ENCODE results near the gene TENM3.
"Not testable (repeated sequence)": the region's sequence is repeated elsewhere in the genome, so short reads cannot be mapped to it uniquely, and the experiment has no call there.

Gene TENM3

DNA sequence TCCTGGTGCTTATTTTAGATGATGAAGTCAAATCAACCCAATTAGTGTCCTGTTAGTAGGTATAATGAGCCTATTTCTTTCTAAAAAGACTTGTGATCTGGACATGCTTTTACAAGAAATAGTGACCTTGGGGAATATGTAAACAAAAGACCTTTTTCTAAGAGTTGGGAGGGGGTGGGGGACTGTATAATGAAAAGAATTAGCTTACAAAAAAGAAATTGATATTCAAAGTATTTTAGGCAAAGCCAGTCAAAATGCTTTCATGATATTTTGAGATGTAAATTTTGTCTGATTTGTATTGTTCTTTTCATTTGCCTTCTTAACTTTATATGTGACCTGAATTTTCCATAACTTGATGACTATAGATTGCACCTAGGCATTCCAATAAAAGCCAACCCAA, 559.4 kb downstream of the TENM3 start:
- no peak for DNase-seq

DNA sequence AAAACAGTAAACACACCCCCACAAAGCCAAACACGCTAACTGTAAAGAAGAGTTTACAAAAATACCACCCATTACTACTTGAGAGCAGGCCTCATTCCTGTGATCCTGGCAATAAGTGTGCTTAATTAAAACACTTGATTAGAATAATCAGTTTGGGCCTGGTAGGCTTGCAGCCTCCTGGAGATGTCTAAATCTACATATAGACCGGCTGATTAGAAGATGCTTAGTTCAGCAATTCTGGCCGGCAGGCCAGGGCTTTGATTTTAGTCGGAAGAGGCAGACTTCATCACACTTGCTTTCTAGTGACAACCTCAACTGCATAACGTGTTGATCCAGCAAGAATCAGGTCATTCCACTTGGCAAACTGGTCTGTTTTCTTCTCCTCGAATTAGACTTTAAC, 560.0 kb downstream of the TENM3 start:
- DNase-seq, result no peak

DNA sequence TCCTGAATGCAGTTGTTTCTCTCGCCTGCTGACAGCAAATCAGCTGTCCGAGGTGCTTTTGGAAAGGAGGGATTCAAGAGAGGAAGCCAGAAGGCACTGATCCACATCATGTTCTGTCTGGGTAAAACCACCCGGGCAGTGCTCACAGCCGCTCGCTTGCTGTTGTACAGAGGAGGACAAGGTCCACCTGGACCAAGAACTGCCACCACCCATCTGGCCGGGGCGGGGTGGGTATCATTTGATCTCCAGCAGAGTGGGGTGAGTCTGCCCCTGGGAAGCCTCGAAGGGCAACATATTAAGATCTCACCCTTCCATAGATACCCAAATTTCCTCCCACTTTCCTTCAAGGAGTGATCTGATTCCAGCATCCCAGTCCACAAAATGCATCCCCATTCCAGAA, 560.9 kb downstream of the TENM3 start:
- DNase-seq, result no peak

DNA sequence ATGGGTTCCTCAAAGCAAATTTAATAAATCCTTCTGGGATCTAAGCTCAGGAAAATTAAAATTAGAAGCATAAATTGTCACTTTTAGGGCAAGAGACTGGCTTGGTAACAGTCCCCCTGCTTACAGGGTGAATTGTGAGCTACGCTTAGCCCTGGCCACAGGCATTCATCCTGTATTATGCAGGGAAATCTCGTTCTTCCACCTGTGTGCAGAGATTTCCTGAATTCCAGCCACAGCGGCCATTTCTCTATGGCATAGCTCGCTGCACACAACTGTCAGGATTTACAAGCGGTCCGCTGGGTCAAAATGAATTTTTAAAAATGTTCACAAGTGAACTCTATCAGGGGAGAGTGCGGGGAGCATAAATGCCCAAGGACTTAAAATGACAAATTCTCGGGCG, 562.1 kb downstream of the TENM3 start:
- DNase-seq, result no peak

DNA sequence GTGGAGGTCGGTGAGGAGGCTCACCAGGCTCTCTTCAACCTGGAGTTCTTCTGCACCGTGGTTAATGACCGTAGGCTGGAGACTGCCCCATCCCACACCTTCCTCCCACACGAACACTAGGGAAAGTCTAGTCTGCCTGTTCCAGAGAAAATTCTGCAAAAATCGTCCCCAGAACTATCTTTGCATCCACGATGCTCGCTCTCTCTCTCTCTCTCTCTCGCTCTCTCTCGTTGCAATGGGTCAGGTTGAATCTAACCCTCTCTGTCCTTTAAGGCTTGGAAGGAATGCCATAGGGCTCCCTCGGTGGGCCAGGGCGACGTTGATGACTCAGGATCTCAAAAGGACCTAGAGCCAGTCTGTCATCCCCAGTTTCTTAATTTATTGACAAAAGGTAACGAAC, 562.5 kb downstream of the TENM3 start:
- no peak for DNase-seq

DNA sequence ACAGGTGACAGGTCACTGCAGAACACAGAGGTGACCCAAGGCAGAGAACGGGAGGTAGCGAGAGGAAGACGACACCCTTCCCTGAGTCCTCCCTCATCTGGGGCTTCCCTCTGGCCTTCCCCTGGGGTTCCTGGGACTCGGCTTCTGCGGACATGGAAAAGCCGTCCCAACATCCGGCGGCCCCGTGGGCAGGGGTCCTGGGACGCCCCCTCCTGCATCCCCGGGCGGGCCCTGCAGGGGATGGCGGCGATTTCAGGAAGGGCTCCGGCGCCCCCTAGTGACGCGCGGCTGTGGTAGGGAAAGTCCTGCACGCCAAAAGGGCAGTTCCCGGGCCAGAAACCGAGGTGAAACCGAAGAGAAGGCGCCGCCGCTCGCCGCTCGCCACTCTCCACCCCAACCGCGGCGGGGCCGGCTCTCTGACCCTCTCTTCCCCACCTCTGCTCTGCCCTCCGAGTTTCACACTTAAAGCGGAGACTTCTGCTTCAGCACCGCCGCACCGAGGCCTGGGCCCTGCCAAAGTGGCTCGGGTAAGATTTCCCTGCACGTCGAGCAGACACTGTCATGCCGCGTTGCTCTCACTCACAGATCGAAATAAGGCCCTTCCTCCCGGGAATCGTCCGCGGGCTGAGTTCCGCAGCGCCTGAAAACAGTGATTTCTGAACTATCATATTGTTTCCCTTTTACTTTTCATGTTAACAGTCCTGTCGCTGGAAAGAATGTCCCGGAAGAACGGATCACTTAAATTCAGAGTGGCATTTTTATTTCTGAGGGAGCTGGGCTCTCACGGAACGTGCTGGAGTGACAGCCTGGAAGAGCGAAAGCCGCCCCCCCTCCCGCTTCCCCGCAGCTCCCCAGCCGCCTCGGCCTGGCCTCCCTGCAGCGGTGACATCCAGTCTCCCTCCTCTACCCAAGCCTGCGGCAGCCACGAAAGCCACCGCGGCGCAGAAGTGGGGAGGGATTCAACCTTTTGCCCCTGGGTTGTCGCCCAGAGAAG, 563.4 kb downstream of the TENM3 start:
- peak; percentile 57 for DNase-seq

DNA sequence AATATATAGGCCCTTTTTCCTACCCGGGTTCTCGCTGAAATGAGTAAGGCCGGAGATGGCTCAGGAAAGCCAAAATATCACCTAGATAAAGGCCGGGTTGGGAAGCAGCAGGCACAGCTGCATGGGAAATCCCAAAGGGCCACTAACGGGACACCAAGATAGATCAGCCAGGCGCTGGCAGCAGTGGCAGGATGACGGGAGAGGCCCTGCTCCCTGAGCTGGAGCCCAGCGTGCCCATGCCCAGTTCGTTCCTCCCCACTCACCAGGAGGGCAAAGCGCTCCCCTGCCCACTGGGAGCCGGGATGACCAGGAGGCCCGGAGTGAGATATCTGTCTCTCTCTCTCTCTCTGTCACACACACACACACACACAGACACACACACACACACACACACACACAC, 564.1 kb downstream of the TENM3 start:
- no peak for DNase-seq

DNA sequence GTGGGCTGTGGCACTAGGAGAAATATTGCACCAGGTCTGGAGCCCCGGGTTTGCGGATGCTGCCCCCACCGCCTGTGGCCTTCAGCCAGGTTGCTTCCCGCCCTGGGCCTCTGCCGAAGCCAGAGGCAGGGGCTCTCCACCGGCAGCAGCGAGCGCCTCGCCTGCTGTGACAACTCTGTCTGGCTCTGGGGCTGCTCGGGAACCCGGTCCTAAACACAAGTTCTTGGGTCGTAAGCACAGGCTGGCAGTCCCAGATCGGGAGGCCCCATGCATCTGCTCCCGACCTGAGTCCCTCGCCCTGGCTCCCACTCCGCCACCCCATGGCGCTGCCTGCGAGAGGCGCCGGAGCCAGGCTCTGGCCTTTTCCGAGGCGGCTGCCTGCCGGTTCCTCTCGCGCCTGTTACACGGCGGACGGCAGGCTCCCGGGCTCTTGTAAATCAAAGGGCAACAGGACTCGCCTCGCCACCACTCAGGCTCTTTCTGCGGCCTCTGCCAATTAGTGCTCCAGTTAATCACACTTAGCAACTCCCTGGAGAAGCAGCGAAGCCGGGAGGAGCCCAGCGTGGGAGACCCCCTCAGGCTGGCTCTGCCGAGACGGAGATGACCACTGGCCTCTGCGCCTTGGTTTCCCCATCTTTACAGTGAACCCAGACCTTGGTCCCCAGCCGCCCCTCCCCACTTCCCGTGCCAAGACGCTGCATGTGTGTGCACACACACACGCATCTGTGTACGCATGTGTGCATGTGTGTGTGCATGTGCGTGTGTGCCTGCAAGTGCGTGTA, 564.8 kb downstream of the TENM3 start:
- DNase-seq, result no peak

DNA sequence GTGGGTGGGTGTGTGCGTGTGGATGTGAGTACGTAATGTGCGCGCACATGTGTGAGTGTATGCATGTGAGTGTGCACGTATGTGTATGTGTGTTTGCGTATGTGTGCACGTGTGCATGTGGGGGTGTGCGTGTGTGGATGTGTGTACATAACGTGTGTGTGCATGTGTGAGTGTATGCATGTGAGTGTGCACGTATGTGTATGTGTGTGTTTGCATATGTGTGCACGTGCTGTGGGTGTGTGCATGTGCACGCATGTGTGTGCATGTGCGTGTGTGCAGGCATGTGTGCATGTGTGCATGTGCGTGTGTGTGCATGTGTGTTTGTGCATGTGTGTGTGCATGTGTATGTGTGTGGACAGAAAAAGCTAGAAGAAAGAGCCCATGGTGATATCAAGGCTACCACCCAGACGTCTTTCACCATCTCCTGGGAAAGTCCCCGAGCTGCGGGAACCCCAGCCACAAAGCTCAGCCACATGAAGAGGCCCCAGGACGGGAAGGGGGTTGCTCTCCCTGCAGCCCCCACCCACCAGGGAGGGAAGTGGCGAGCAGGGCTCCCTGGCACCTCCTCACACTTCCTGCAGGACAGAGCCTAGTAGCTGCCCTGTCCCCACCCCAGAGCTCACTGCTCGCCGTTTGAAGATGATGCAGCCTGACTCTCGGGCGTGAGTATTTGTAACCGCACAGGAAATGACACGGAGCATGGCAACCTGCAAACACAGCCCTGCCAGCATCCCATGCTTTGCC, 565.6 kb downstream of the TENM3 start:
- DNase-seq, result peak; percentile 28

DNA sequence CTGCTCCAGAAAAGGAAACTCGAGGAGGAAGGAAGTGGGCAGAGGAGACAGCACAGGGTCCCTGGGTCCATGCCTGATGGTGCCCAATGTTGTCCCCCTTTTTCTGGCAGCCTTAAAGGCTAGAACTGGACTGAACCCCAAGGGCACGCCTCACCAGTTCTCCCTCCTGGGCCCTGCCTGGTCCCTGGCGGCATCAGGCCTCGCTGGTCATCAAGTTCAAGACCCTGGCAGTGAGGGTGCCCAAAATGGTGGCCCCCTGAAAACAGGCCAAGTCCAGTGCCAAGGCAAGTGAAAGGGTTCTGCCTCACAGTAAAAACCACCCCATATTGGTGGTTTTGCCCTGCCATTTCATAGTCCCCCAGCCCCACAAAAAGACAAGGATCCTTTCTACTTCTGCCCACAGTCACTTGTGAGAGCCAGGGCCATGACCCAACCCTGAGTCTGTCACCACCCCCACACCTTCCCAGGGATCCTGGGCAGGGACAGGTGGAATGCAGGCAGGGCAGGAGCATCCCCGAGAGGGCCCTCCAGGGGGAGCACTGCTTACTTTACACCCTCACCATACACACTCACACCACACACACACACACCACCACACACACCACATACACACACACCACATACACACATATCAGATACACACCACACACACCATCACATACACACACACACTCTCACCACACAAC, 566.4 kb downstream of the TENM3 start:
- DNase-seq, result peak; percentile 7

DNA sequence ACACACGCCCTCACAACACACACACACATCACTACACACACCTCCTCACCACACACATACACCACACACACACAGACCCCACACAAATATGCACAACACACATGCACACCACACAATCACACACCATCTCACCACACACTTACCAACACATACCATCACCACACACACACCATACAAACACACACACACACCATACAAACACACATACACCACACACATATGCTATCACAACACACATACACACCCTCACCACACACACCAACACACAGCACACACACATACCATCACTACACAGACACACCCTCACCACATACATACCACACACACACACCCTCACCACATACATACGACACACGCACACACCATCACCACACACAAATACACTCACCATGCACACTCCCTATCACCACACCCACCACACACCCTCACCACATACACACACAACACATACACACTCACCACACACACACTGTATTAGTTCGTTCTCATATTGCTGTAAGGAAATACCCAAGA, 567.0 kb downstream of the TENM3 start:
- DNase-seq, result no peak

DNA sequence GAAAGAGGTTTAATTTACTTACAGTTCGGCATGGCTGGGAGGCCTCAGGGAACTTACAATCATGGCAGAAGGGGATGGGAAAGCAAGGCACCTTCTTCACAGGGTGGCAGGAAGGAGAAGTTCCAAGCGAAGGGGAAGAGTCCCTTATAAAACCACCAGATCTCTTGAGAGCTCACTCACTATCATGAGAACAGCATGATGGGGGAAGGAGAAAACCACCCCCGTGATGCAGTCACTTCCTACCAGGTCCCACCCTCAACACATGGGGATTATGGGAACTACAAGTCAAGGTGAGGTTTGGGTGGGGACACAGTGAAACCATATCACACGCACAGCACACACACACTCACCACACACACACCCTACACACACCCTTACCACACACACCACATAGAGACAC, 569.7 kb downstream of the TENM3 start:
- DNase-seq, result no peak

DNA sequence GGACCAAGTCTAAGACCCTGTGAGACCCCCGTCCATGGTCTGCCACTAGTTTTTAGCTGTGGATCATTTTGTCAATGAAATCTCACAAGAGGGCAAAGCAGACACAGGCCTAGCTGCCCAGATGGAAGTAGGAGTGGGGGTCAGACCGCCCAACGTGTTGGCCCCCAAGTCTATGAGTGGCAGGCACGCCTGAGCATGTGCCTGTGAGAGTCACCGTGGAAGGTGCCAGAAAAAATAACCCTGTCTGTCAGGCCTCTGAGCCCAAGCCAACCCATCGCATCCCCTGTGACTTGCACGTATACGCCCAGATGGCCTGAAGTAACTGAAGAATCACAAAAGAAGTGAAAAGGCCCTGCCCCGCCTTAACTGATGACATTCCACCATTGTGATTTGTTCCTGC, 570.9 kb downstream of the TENM3 start:
- DNase-seq, result not testable (repeated sequence)

DNA sequence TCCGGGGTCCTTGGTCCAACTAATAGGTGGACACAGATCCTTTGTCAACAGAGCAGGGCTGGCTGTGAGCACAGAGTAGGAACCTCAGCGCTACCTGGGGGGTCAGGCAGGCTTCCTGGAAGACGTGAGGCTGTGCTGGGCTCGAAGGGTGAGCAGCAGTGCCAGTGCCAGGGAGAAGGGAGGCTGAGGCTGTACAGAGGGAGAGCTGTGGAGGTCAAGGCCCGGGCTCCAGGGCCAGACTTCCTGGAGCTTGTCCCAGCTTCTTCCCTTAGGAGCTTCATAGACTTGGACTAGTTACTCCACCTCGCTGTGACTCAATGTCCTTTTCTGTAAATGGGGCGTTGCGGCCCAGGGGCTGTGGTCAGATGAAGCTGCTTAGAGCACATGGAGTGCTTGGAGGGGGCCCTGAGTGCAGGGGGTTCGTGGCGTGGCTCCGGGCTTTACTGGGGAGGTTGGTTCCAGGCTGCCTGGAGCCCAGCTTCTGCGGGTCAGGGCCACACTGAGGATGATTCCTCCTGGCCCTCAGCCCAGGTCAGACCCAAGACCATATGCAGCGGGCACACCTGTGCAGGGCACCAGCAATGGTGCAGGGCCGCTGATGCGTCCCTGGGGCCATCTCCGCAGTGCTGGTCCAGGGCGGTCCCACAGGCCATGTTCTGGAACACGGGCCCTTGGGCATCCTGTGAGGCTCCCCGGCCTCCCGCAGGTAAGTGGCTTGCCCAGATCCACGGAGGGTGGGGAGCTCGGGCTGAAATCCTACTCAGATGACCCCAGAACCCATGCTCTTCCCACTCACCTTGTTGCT, 575.9 kb downstream of the TENM3 start:
- DNase-seq, result no peak

DNA sequence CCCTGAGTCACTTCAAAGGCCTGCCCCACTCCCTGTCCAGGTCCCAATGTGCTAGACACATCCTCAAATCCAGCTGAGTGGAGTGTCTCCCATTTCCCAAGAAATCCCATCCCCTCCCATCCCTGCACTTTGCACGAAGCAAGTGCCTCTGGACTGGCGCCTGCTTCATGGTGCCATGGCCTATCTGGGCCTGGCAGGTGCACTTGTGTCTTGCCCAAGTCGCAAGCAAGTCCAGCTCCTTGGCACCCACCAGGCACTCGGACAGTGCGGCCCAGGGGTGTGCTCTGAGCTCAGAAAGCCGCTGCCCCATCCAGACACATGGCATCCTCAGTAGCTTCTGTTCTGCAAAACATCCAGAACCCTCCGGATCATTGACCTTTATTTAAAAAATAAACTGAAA, 576.5 kb downstream of the TENM3 start:
- no peak for DNase-seq

DNA sequence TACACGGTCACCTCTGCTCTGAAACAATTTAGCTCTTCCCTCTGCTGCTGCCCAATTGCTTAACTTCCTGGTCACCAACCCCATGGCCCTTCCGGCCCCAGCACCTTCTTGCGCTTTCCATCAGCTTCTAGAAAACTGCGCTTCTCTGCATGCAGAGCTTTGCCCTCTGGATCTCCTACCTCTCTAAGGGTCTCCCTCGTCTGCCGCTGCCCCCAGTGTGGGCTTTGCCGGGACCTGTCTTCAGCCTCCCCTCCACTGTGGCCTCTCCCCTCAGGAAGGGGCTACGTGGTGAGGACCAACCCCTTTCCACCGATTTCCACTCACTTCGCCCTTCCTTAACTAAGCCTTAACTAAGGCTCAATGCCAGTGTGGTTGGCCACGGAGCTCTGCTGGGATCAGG, 579.4 kb downstream of the TENM3 start:
- no peak for DNase-seq

DNA sequence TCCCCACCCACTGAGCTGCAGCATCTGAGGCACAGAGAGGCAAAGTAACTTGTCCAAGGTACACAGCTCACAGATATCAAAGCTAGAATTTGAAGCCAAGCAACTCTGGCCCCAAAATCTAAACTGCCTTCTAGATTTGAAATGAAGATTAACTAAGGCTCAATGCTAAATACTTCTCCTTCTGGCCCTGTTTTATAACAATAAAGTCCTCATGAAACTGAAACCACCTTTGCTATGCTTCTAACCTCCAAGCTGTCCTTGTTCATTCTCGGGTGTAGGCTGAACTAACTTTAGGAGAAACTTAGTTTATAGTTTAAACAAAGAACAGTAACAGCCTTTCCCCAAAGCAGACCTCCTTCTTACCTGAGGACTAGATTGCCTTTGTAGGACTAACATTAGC, 580.4 kb downstream of the TENM3 start:
- no peak for DNase-seq

DNA sequence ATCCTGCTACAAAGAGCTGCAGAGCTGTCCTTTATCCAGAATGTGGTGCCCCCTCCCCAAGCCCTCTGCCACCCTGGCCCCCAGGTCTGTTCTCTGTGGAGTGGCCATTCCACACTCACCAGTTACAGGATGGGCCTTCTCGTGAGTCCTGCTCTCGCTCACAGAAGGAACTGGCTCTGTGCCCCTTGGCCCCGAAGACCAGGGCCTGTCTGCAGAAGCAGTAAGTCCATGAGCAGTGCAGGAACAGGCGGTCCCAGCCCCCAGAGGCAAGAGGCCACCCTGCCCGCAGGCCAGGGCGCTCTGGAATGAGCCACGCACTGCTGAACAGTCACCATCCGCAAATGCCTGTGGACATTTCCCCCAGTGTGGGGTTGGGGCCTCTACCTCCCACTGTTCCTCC, 581.8 kb downstream of the TENM3 start:
- DNase-seq, result no peak

DNA sequence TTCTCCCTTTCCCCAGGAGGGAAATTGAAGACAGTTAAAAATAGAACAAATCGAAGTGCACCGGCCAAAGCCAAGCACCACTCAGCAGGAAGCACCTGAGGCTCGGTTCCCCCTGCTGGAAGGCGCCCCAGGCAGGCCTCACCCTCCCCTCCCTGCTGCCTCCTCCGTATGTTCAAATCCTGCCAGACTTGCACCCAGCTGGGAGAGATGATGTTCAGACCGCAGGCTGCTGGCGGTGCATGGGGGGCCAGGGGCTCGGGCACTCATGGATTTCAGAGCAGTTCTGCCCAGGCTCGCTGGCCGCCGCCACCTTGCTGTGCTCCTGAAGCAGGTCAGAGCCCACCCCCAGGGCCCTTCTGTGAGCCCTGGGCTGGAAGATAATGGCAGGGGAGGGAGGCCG, 582.6 kb downstream of the TENM3 start:
- no peak for DNase-seq

DNA sequence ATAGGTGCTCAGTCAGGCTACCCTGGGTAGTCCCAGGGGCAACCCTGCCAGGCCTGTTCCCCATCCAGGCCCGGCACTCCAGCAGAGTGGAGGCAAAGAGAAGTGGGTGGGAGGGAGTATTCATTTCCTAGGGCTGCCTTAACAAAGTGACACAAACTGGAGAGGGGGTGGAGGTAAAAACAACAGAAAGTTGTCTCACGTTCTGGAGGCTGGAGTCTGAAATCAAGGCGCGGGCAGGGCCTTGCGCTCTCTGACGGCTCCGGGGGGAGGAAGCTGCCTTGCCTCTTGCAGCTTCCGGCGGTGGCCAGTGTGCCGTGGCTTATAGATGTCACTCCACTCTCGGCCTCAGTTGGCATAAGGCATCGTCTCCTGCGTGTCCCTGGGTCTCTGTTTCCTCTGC, 583.2 kb downstream of the TENM3 start:
- DNase-seq, result no peak

DNA sequence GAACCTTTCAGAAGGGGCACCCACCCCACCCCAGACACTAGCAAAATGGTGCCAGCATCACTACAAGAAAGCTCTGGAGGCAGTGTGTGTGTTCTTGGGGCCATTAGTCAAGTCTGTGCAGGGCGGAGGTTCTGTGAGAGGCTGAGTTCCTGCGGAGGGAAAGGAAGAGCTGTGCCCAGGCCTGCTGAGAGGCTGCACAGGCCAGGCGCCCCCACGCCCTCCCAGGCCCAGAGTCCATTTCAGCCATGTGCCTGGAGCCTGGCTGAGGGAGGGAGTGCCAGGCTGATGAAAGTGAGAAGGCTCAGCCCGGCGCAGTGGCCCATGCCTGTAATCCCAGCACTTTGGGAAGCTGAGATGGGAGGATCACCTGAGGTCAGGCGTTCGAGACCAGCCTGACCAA, 584.0 kb downstream of the TENM3 start:
- DNase-seq, result no peak

DNA sequence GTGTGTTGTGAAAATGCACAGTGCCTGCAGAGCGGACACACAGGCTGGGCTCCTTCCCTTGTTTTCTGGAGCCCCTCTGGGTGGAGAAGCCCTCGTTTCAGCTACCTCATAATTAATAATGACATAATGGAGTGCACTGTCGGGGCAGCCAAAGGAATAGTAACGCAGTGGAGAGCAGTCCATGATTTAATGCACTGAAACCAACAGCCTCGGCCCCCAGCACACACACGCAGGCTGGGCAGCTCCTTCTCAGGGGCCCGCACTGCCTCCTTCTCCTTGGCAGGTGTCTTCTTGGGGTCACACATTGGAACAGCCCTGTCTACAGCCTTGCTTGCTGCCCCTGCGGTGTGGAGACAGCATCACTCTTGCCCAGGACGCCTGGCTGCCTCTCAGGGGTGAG, 584.8 kb downstream of the TENM3 start:
- no peak for DNase-seq
